Measurements from ENCODE around the gene CBFA2T3.

Gene CBFA2T3

GRCh38 chr16:88881675-88882357 lies 95.2 kb downstream of the CBFA2T3 start:
- no peak for DNase-seq (ENCODE audit: low read depth)
- TF ChIP-seq CTCF (conservative IDR thresholded peaks at IDR 0.05; ENCODE audit: low read depth, low read length), result no peak
- no peak overlapping the region for H3K4me3 ChIP-seq (ENCODE audit: low read length)

GRCh38 chr16:88881007-88881615 lies 95.9 kb downstream of the CBFA2T3 start:
- DNase-seq (ENCODE audit: low read depth), result no peak
- no peak for TF ChIP-seq CTCF (conservative IDR thresholded peaks at IDR 0.05; ENCODE audit: low read depth, low read length)
- H3K4me3 ChIP-seq (ENCODE audit: low read length), result no peak overlapping the region

GRCh38 chr16:88880226-88881006 lies 96.6 kb downstream of the CBFA2T3 start:
- TF ChIP-seq CTCF (conservative IDR thresholded peaks at IDR 0.05; ENCODE audit: low read depth, low read length), result no peak
- no peak overlapping the region for H3K4me3 ChIP-seq (ENCODE audit: low read length)

GRCh38 chr16:88879788-88880055 lies 97.3 kb downstream of the CBFA2T3 start:
- DNase-seq (ENCODE audit: low read depth), result no peak
- no peak for TF ChIP-seq CTCF (conservative IDR thresholded peaks at IDR 0.05; ENCODE audit: low read depth, low read length)
- no peak overlapping the region for H3K4me3 ChIP-seq (ENCODE audit: low read length)

More at GRCh38 chr16:88880226-88881006, 96.6 kb downstream of the CBFA2T3 start:
- DNase-seq (ENCODE audit: low read depth), result no peak

GRCh38 chr16:88878967-88879787 lies 97.8 kb downstream of the CBFA2T3 start:
- no peak overlapping the region for H3K4me3 ChIP-seq (ENCODE audit: low read length)
- no peak for DNase-seq (ENCODE audit: low read depth)
- no peak for TF ChIP-seq CTCF (conservative IDR thresholded peaks at IDR 0.05; ENCODE audit: low read depth, low read length)

GRCh38 chr16:88878356-88878755 lies 98.7 kb downstream of the CBFA2T3 start:
- no peak for TF ChIP-seq CTCF (conservative IDR thresholded peaks at IDR 0.05; ENCODE audit: low read depth, low read length)
- no peak for DNase-seq (ENCODE audit: low read depth)
- H3K4me3 ChIP-seq (ENCODE audit: low read length), result no peak overlapping the region

Measured in retinal pigment epithelial cell (primary cell).